Measurements from ENCODE around the gene ZNHIT1. TPM values are rescaled to one million over a fixed set of nuclear protein-coding genes. Genes with fewer than 3 reads are reported as not detected.
A peak's percentile ranks its signal among the peaks of the same experiment; 100 is the strongest.
"Not testable (repeated sequence)": the region's sequence is repeated elsewhere in the genome, so short reads cannot be mapped to it uniquely, and the experiment has no call there.

Gene ZNHIT1
- polyA plus RNA-seq, 4 donors = 68.1 to 240 (median 163) TPM

- DNase-seq (no peak), FAIRE-seq (no peak)
These were observed 19.5 kb upstream of the ZNHIT1 start for GRCh38 chr7:101198476-101198875.

GRCh38 chr7:101199522-101199921, 18.4 kb upstream of the ZNHIT1 start:
- H3K27me3 ChIP-seq (ENCODE audit: control insufficient read depth in 3 of 3, insufficient read depth in 3 of 3, low read length in 3 of 3) = peaks cover 0 to 12% (median 9%) of the 10 kb centered on the region in 3 donors
- 84 to 94% (median 93%) methylated on average over 10 of the region's 10 CpGs for WGBS, 3 donors
- not testable (repeated sequence) for H3K9me3 ChIP-seq (ENCODE audit: control insufficient read depth in 2 of 2, insufficient read depth in 1 of 2, low read depth in 1 of 2, low read length in 1 of 2); DNase-seq; FAIRE-seq
- peak overlapping the region in 2 of 3 donors; percentile 83 to 85 for H3K4me3 ChIP-seq (ENCODE audit: low read depth in 1 of 3, low read length in 3 of 3)
- H3K36me3 ChIP-seq (ENCODE audit: control insufficient read depth in 3 of 3, insufficient read depth in 2 of 3, low read depth in 1 of 3, low read length in 3 of 3) = peaks cover 0 to 34% (median 0%) of the 10 kb centered on the region in 3 donors
- H3K4me1 ChIP-seq (ENCODE audit: control insufficient read depth in 3 of 3, insufficient read depth in 2 of 3, low read depth in 1 of 3, low read length in 2 of 3) = peaks cover 0 to 20% (median 0%) of the 10 kb centered on the region in 3 donors
- peak overlapping the region in 1 of 3 donors; percentile 97 for H3K27ac ChIP-seq (ENCODE audit: low read depth in 1 of 3, low read length in 2 of 3)

More at GRCh38 chr7:101198476-101198875, 19.5 kb upstream of the ZNHIT1 start:
- 75 to 88% (median 82%) methylated on average over 14 of the region's 14 CpGs for WGBS, 3 donors
- H3K27ac ChIP-seq (ENCODE audit: low read depth in 1 of 3, low read length in 2 of 3) = no peak overlapping the region
- H3K36me3 ChIP-seq (ENCODE audit: control insufficient read depth in 3 of 3, insufficient read depth in 2 of 3, low read depth in 1 of 3, low read length in 3 of 3) = peaks cover 0 to 34% (median 0%) of the 10 kb centered on the region in 3 donors
- peaks cover 0 to 20% (median 0%) of the 10 kb centered on the region in 3 donors for H3K4me1 ChIP-seq (ENCODE audit: control insufficient read depth in 3 of 3, insufficient read depth in 2 of 3, low read depth in 1 of 3, low read length in 2 of 3)
- H3K4me3 ChIP-seq (ENCODE audit: low read depth in 1 of 3, low read length in 3 of 3) = no peak overlapping the region
- peaks cover 0 to 12% (median 9%) of the 10 kb centered on the region in 3 donors for H3K27me3 ChIP-seq (ENCODE audit: control insufficient read depth in 3 of 3, insufficient read depth in 3 of 3, low read length in 3 of 3)
- no peaks in the 10 kb centered on the region for H3K9me3 ChIP-seq (ENCODE audit: control insufficient read depth in 2 of 2, insufficient read depth in 1 of 2, low read depth in 1 of 2, low read length in 1 of 2)

GRCh38 chr7:101200504-101200861, 17.5 kb upstream of the ZNHIT1 start:
- WGBS, 3 donors = 30 to 65% (median 39%) methylated on average over 2 of the region's 2 CpGs
- H3K9me3 ChIP-seq (ENCODE audit: control insufficient read depth in 2 of 2, insufficient read depth in 1 of 2, low read depth in 1 of 2, low read length in 1 of 2) = no peaks in the 10 kb centered on the region
- no peak for FAIRE-seq
- peaks cover 0 to 12% (median 9%) of the 10 kb centered on the region in 3 donors for H3K27me3 ChIP-seq (ENCODE audit: control insufficient read depth in 3 of 3, insufficient read depth in 3 of 3, low read length in 3 of 3)
- peak overlapping the region in 2 of 3 donors; percentile 83 to 85 for H3K4me3 ChIP-seq (ENCODE audit: low read depth in 1 of 3, low read length in 3 of 3)
- peaks cover 0 to 20% (median 0%) of the 10 kb centered on the region in 3 donors for H3K4me1 ChIP-seq (ENCODE audit: control insufficient read depth in 3 of 3, insufficient read depth in 2 of 3, low read depth in 1 of 3, low read length in 2 of 3)
- peak in 1 of 2 donors; percentile 21 for DNase-seq
- H3K27ac ChIP-seq (ENCODE audit: low read depth in 1 of 3, low read length in 2 of 3) = peak overlapping the region; percentile 85 to 97 (median 92)
- H3K36me3 ChIP-seq (ENCODE audit: control insufficient read depth in 3 of 3, insufficient read depth in 2 of 3, low read depth in 1 of 3, low read length in 3 of 3) = peaks cover 0 to 32% (median 0%) of the 10 kb centered on the region in 3 donors

DNA sequence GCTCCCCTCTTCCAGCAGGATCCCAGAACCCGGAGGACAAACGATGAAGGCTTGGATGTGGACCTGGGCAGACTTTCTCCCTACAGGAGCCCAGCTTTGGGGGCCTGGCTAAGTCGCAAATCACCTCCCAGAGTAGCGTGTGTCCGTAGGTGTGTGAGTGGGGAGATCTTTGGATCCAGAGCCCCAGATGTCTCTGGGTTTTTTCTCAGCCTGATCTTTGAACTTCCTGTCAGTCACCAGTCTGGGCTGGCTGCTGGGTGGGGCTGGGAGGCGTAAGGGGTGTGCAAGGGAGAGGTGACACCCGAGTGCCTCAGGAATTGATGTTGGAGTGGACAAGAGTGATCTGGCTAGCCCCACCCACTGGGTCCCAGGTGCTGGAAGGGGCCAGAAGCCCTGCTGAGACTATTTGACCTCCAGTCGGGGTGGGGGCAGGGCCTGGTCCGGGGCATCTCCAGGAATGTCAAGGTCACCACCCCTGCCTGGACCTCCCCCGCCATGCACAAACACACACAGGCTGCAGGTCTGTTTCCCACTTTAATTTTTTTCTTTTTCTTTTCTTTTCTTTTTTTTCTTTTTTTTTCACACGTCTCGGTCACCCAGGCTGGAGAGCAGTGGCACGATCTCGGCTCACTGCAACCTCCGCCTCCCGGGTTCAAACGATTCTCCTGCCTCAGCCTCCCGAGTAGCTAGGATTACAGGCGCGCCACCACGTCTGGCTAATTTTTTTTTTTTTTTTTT, 16.9 kb upstream of the ZNHIT1 start, which contains the start of gene MOGAT3:
Gene MOGAT3, minus strand, starts transcription at position 175 of the 738 bp plus-strand sequence. CDS start 182 bp downstream, outside the sequence.
- Histone ChIP-seq H3K4me1 (ENCODE audit: control insufficient read depth in 3 of 3, insufficient read depth in 2 of 3, low read depth in 1 of 3, low read length in 2 of 3) (peaks cover 0 to 20% (median 0%) of the 10 kb centered on the region in 3 donors), H3K4me3 (ENCODE audit: low read depth in 1 of 3, low read length in 3 of 3) (peak within 1 kb of the TSS in 2 of 3 donors; percentile 83 to 85), H3K27me3 (ENCODE audit: control insufficient read depth in 3 of 3, insufficient read depth in 3 of 3, low read length in 3 of 3) (peaks cover 0 to 12% (median 9%) of the 10 kb centered on the region in 3 donors), H3K27ac (ENCODE audit: low read depth in 1 of 3, low read length in 2 of 3) (peak within 1 kb of the TSS; percentile 85 to 97 (median 94)), H3K9me3 (ENCODE audit: control insufficient read depth in 2 of 2, insufficient read depth in 1 of 2, low read depth in 1 of 2, low read length in 1 of 2) (no peaks in the 10 kb centered on the region), H3K36me3 (ENCODE audit: control insufficient read depth in 3 of 3, insufficient read depth in 2 of 3, low read depth in 1 of 3, low read length in 3 of 3) (peaks cover 0 to 32% (median 0%) of the 10 kb centered on the region in 3 donors)
- no peak for FAIRE-seq
- 10 to 19% (median 16%) methylated on average over 20 to 21 of the region's 21 CpGs for WGBS, 3 donors
- peak; percentile 95 to 99 for DNase-seq

GRCh38 chr7:101201695-101202602, 16.0 kb upstream of the ZNHIT1 start:
- DNase-seq (peak; percentile 89 to 93), FAIRE-seq (no peak)
- 8 to 12% (median 12%) methylated on average over 46 to 75 of the region's 75 CpGs for WGBS, 3 donors
- Histone ChIP-seq H3K27ac (ENCODE audit: low read depth in 1 of 3, low read length in 2 of 3) (peak overlapping the region; percentile 75 to 97 (median 94)), H3K4me1 (ENCODE audit: control insufficient read depth in 3 of 3, insufficient read depth in 2 of 3, low read depth in 1 of 3, low read length in 2 of 3) (peaks cover 0 to 20% (median 0%) of the 10 kb centered on the region in 3 donors), H3K9me3 (ENCODE audit: control insufficient read depth in 2 of 2, insufficient read depth in 1 of 2, low read depth in 1 of 2, low read length in 1 of 2) (no peaks in the 10 kb centered on the region), H3K27me3 (ENCODE audit: control insufficient read depth in 3 of 3, insufficient read depth in 3 of 3, low read length in 3 of 3) (peaks cover 0 to 12% (median 9%) of the 10 kb centered on the region in 3 donors), H3K36me3 (ENCODE audit: control insufficient read depth in 3 of 3, insufficient read depth in 2 of 3, low read depth in 1 of 3, low read length in 3 of 3) (peaks cover 0 to 33% (median 0%) of the 10 kb centered on the region in 3 donors), H3K4me3 (ENCODE audit: low read depth in 1 of 3, low read length in 3 of 3) (peak overlapping the region in 2 of 3 donors; percentile 83 to 85)

- H3K27ac ChIP-seq (ENCODE audit: low read depth in 1 of 3, low read length in 2 of 3) = no peak overlapping the region
- H3K4me3 ChIP-seq (ENCODE audit: low read depth in 1 of 3, low read length in 3 of 3) = peak overlapping the region in 1 of 3 donors; percentile 85
- no peak for FAIRE-seq
These were observed 15.4 kb upstream of the ZNHIT1 start for GRCh38 chr7:101202603-101202918.

GRCh38 chr7:101203740-101204738, 13.9 kb upstream of the ZNHIT1 start:
- FAIRE-seq; DNase-seq; H3K4me3 ChIP-seq (ENCODE audit: low read depth in 1 of 3, low read length in 3 of 3); H3K27ac ChIP-seq (ENCODE audit: low read depth in 1 of 3, low read length in 2 of 3); H3K9me3 ChIP-seq (ENCODE audit: control insufficient read depth in 2 of 2, insufficient read depth in 1 of 2, low read depth in 1 of 2, low read length in 1 of 2): not testable (repeated sequence)
- Histone ChIP-seq H3K27me3 (ENCODE audit: control insufficient read depth in 3 of 3, insufficient read depth in 3 of 3, low read length in 3 of 3) (peaks cover 0 to 12% (median 9%) of the 10 kb centered on the region in 3 donors), H3K36me3 (ENCODE audit: control insufficient read depth in 3 of 3, insufficient read depth in 2 of 3, low read depth in 1 of 3, low read length in 3 of 3) (peaks cover 4 to 39% (median 4%) of the 10 kb centered on the region in 3 donors), H3K4me1 (ENCODE audit: control insufficient read depth in 3 of 3, insufficient read depth in 2 of 3, low read depth in 1 of 3, low read length in 2 of 3) (peaks cover 0 to 17% (median 0%) of the 10 kb centered on the region in 3 donors)
- 68 to 80% (median 72%) methylated on average over 22 of the region's 22 CpGs for WGBS, 3 donors

More at GRCh38 chr7:101202603-101202918, 15.4 kb upstream of the ZNHIT1 start:
- peaks cover 0 to 20% (median 0%) of the 10 kb centered on the region in 3 donors for H3K4me1 ChIP-seq (ENCODE audit: control insufficient read depth in 3 of 3, insufficient read depth in 2 of 3, low read depth in 1 of 3, low read length in 2 of 3)
- 82 to 86% (median 85%) methylated on average over 5 of the region's 5 CpGs for WGBS, 3 donors
- H3K36me3 ChIP-seq (ENCODE audit: control insufficient read depth in 3 of 3, insufficient read depth in 2 of 3, low read depth in 1 of 3, low read length in 3 of 3) = peaks cover 0 to 36% (median 3%) of the 10 kb centered on the region in 3 donors
- peaks cover 0 to 12% (median 9%) of the 10 kb centered on the region in 3 donors for H3K27me3 ChIP-seq (ENCODE audit: control insufficient read depth in 3 of 3, insufficient read depth in 3 of 3, low read length in 3 of 3)
- no peak for DNase-seq
- no peaks in the 10 kb centered on the region for H3K9me3 ChIP-seq (ENCODE audit: control insufficient read depth in 2 of 2, insufficient read depth in 1 of 2, low read depth in 1 of 2, low read length in 1 of 2)
